C4-2B (cell line): Measurements from ENCODE around the gene SYT2.
"Not testable (repeated sequence)": the region's sequence is repeated elsewhere in the genome, so short reads cannot be mapped to it uniquely, and the experiment has no call there.

Experiments
- CTCF ChIP-seq: fragments of 450-650 bp; conservative IDR thresholded peaks from 2 replicates; pipeline ENCODE4 v1.5.1; 2017; ENCODE audit warnings: mild to moderate bottlenecking
- ZFX ChIP-seq: fragments of 450-650 bp; IDR thresholded peaks from 2 replicates; pipeline ENCODE4 v1.6.1; 2017

GRCh38 chr1:202556037-202556436 is 154.2 kb downstream of the SYT2 start:
- TF ChIP-seq CTCF, ZFX: not testable (repeated sequence)
